Pancreas (tissue), 10 donors: ENCODE data around the gene PLEKHA4. TPM values are rescaled to one million over a fixed set of nuclear protein-coding genes. Genes with fewer than 3 reads are reported as not detected.

Source experiments
- ATAC-seq, 4 donors: fragments of 200-7000 bp; cut with Tn5 transposase; one replicate each; pipeline versions ENCODE4 v1.8.0 to v1.9.1; 2020; ENCODE audit warnings: mild to moderate bottlenecking in 4 of 4, moderate library complexity in 4 of 4
- DNase-seq, 6 donors: peaks; one replicate each; pipeline ENCODE4 v3.0.0-alpha.2; 2020
- FAIRE-seq: peaks from 2 replicates; lab custom pipeline; 2012; peaks lifted over from hg19 to GRCh38; lab: Jason Lieb, UNC
- H3K27ac ChIP-seq, 4 donors: fragments of 200-600 bp; sonication (generic); 1 replicate in 3 of 4; 2 replicates in 1 of 4; pipeline versions ENCODE4 v1.5.0 to v1.8.0; 2020
- H3K27me3 ChIP-seq, 4 donors: fragments of 200-600 bp; one replicate each; pipeline ENCODE4 v1.8.0; 2021
- H3K36me3 ChIP-seq, 3 donors: fragments of 200-600 bp; sonication (generic) in 1 of 3; one replicate each; pipeline versions ENCODE4 v1.5.0 to v1.8.0; 2020 to 2021
- H3K4me1 ChIP-seq, 3 donors: fragments of 200-600 bp; one replicate each; pipeline ENCODE4 v1.8.0; 2021
- H3K4me3 ChIP-seq, 4 donors: fragments of 200-600 bp; sonication (generic) in 2 of 4; one replicate each; pipeline versions ENCODE4 v1.5.0 to v1.8.0; 2020 to 2021
- H3K9me3 ChIP-seq, 4 donors: fragments of 200-600 bp; one replicate each; pipeline ENCODE4 v1.8.0; 2021
- CTCF ChIP-seq, 4 donors: fragments of 200-600 bp; sonication (generic) in 3 of 4; IDR thresholded peaks; one replicate each; pipeline versions ENCODE4 v1.5.0 to v1.8.0; 2021; ENCODE audit warnings: antibody characterized with exemption in 4 of 4
- WGBS, 2 donors: extraction: QIAGEN DNeasy Blood & Tissue Kit; methylation state at CpG; one replicate each; pipeline ENCODE4 v1.1.7; 2013; 5-methylcytosine and 5-hydroxymethylcytosine counted together
- intact Hi-C, 3 donors: fragments of 100-400 bp; cut with DNase I; formaldehyde crosslinking; loops; one replicate each; pipeline versions ENCODE4 v1.11.1 to v1.14.2; 2022
- polyA plus RNA-seq, 2 donors: library from polyadenylated mRNA; stranded (reverse); fragments of 200-250 nt; gene quantifications; one replicate each; pipeline ENCODE4 v1.2.3, GENCODE V29; 2013
- total RNA-seq, 6 donors: library from RNA; stranded (reverse); fragmentation: NEBNext Ultra II Directional in 4 of 6; extraction: Animal tissue kit (Norgen Biotek cat#: 25700) in 4 of 6; gene quantifications; one replicate each; pipeline versions ENCODE4 v1.2.1 to v1.2.4, GENCODE V29; 2021 to 2023
- donor health status: healthy with polysubstance abuse.
- donor health status: DM: no; HTN: no; CAD: no; lungs with moderate emphysema.
- donor health status: DM: no; HTN: no; CAD: no.
- donor health status: control.
- donor health status: control.
- donor health status: Bipolar disorder and iron deficiency.
- donor health status: DM: yes; HTN: yes; CAD: no.
- donor health status: DM: no; HTN: no; CAD: no.
- donor health status: DM: no; HTN: no; CAD: no.
- donor health status: DM: yes; HTN: yes; CAD: no.

The PLEKHA4 gene
- total and polyA plus RNA-seq, 8 donors = 5.9 to 28.3 (median 12.2) TPM

DNA sequence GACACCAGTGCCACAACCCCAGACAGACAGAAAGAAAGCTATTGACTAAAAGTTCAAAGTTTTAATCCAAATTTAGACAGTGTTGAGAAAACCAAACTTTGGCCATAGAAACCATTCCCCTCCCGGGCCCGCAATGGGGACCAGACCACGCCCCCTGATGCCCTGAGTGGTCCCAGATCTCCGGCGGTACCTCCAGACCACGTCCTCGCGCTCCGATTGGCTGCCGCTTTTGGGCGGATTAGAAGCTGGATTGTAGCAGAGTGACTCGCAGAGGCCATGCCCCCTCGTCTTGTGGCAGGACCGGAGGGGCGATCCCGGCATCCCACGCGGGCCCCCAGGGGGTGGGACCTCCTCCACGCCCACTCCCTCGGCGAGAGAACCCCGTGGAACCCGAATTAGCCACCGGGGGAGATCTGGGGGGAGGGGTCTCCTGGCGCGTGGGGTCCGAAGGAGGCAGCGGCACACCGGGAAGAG is 31.3 kb downstream of the PLEKHA4 start:
- ATAC-seq (peak in 3 of 4 donors; percentile 31 to 65 (median 54)), DNase-seq (peak in 4 of 6 donors; percentile 57 to 76 (median 64)), FAIRE-seq (no peak)
- H3K36me3 ChIP-seq = no peaks in the 10 kb centered on the region
- intact Hi-C loops = loop anchor here in 2 of 3 donors (2.0 to 10.0 kb wide), 3 partner anchors 42 to 182 kb away; no protein-coding TSS in a partner anchor
- no peaks in the 10 kb centered on the region for H3K9me3 ChIP-seq
- no peak for TF ChIP-seq CTCF (IDR thresholded peaks at IDR 0.05)
- 39 to 45% methylated on average over 29 of the region's 29 CpGs for WGBS, 2 donors
- H3K27ac ChIP-seq = no peak overlapping the region
- H3K4me3 ChIP-seq = peak overlapping the region in 1 of 4 donors; percentile 18
- no peaks in the 10 kb centered on the region for H3K27me3 ChIP-seq
- H3K4me1 ChIP-seq = no peaks in the 10 kb centered on the region

DNA sequence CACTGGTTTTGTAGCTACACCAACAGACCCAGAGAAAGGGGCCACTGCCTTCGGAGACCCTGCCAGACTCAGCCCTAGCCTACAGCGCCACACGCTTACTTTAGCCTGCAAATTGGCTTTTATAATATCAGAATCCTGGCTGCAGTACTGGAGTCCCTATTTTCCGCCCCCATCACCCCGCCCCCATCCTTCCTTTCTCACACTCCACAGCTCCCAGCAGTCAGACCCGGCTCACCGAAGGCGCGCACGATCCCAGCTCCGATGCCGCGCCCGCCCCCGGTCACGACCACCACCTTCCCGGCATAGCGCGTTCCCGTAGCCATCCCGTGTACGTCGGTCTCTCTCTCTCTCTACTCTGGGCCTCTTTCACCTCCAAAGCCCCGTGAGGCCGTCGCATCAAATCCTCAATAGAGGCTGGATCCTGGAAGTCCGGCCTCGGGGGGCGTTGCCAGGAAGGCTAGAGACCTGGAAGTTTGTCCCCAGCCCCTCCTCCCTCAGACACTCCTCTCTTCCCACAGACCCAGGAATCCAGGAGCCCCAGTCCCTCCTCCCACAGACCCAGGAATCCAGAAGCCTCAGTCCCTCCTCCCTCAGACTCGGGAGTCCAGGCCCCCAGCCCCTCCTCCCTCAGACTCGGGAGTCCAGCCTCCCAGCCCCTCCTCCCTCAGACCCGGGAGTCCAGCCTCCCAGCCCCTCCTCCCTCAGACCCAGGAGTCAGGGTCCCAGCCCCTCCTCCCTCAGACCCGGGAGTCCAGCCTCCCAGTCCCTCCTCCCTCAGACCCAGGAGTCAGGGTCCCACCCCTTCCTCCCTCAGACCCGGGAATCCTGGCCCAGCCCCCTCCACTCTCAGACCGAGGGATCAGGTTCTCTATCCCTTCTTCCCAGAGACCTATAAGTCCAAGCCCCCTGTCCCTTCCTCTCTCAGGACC is 32.1 kb downstream of the PLEKHA4 start, which contains the start of gene HSD17B14:
HSD17B14 (minus strand) TSS at position 403 of the 929 bp plus-strand sequence; CDS start at position 323, 80 bp downstream.
- 18 to 29% methylated on average over 35 of the region's 35 CpGs for WGBS, 2 donors
- peak in 2 of 6 donors; percentile 62 to 75 for DNase-seq
- Histone ChIP-seq H3K27ac (peak within 1 kb of the TSS in 1 of 4 donors; percentile 48), H3K36me3 (no peaks in the 10 kb centered on the region), H3K9me3 (no peaks in the 10 kb centered on the region), H3K4me3 (peak within 1 kb of the TSS in 2 of 4 donors; percentile 20 to 30), H3K27me3 (no peaks in the 10 kb centered on the region), H3K4me1 (no peaks in the 10 kb centered on the region)
- no peak for FAIRE-seq
- ATAC-seq = peak; percentile 18 to 46 (median 39)
- no peak for TF ChIP-seq CTCF (IDR thresholded peaks at IDR 0.05)
- intact Hi-C loops = loop anchor here in 2 of 3 donors (2.0 to 10.0 kb wide), 3 partner anchors 42 to 182 kb away; no protein-coding TSS in a partner anchor

DNA sequence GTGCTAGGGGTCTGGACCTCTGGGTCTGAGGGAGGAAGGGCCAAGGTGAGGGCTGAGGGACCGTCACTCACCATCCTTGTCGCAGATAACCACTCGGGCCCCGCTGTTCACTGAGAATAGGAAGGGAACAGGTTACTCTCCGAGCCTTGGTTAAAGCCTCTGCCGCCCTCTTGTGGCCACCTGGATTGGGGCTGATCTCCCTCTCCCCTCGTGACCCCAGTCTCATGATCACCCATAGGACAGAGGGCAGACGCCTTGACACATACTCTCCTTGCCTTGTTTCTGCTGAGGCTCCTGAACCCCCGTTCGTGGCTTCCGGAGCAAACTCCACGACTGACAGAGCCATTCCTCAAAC is 32.7 kb downstream of the PLEKHA4 start:
- Histone ChIP-seq H3K27ac (peak overlapping the region in 1 of 4 donors; percentile 48), H3K9me3 (no peaks in the 10 kb centered on the region), H3K4me3 (peak overlapping the region in 2 of 4 donors; percentile 20 to 30), H3K27me3 (no peaks in the 10 kb centered on the region), H3K4me1 (no peaks in the 10 kb centered on the region), H3K36me3 (no peaks in the 10 kb centered on the region)
- ATAC-seq (peak; percentile 97 to 98 (median 98)), FAIRE-seq (no peak), DNase-seq (peak; percentile 87 to 99 (median 94))
- 0 to 3% methylated on average over 12 of the region's 12 CpGs for WGBS, 2 donors
- peak; percentile 79 to 81 (median 80) for TF ChIP-seq CTCF (IDR thresholded peaks at IDR 0.05)
- intact Hi-C loops = loop anchor here in 2 of 3 donors (2.0 to 10.0 kb wide), 3 partner anchors 41 to 181 kb away; no protein-coding TSS in a partner anchor

DNA sequence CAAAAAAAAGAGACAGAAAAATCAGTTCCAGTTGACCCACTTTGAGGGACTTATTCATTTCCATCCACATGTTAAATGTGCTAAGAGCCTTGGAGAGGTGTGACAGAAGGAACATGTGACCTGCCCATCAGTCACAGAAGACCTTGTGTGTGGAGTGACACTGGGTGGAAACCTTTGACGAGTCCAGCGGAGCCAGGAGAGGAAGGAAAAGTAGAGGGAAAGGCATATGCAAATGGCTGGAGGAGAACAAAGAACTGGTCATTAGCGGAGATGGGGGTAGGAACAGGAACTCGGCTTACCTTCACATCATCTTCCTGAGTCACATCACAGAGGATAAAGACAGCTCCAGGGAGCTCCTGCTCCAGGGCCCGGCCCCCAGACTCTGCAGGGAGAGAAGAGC is 34.4 kb downstream of the PLEKHA4 start:
- no peak for FAIRE-seq
- Histone ChIP-seq H3K27me3 (no peaks in the 10 kb centered on the region), H3K9me3 (no peaks in the 10 kb centered on the region), H3K4me3 (no peak overlapping the region), H3K36me3 (no peaks in the 10 kb centered on the region), H3K4me1 (no peaks in the 10 kb centered on the region), H3K27ac (no peak overlapping the region)
- WGBS, 2 donors = 81 to 82% methylated on average over 5 of the region's 5 CpGs
- no peak for TF ChIP-seq CTCF (IDR thresholded peaks at IDR 0.05)
- DNase-seq = no peak
- ATAC-seq = no peak
- intact Hi-C loops = loop anchor here in 1 of 3 donors (10.0 kb wide), 1 partner anchor 179 kb away; no protein-coding TSS in a partner anchor
